Stimulated activated naive B cell treated with anti-CD40 and anti-IgM and Interleukin-4, amounts not matched to agents 10 μg/mL and 1 μg/mL and 100 μg/mL, for 72 hours (primary cell): ENCODE data around the gene PIGB.
"Not testable (repeated sequence)": the region's sequence is repeated elsewhere in the genome, so short reads cannot be mapped to it uniquely, and the experiment has no call there.

Source experiments
- ATAC-seq, 2 donors: fragments of 150-1000 bp; cut with Tn5 transposase; replicated peaks; 2 replicates each; pipeline ENCODE4 v1.10.0; 2021; ENCODE audit warnings: moderate library complexity in 1 of 2
- DNase-seq: peaks from one replicate; pipeline ENCODE4 v3.0.0; 2021
- H3K27ac Mint-ChIP-seq: one replicate; pipeline ENCODE4 v1.8.0; 2022; ENCODE audit warnings: mild to moderate bottlenecking, mixed read lengths
- H3K27me3 Mint-ChIP-seq, 2 donors: one replicate each; pipeline ENCODE4 v1.8.0; 2022; ENCODE audit warnings: mixed read lengths in 2 of 2
- H3K36me3 Mint-ChIP-seq, 2 donors: one replicate each; pipeline ENCODE4 v1.8.0; 2022; ENCODE audit warnings: mixed read lengths in 2 of 2, mild to moderate bottlenecking in 1 of 2
- H3K4me1 Mint-ChIP-seq, 2 donors: one replicate each; pipeline ENCODE4 v1.8.0; 2022; ENCODE audit warnings: mixed read lengths in 2 of 2, mild to moderate bottlenecking in 1 of 2
- H3K4me3 Mint-ChIP-seq, 2 donors: one replicate each; pipeline ENCODE4 v1.8.0; 2022; ENCODE audit warnings: mild to moderate bottlenecking in 2 of 2, mixed read lengths in 2 of 2, moderate library complexity in 1 of 2
- H3K9me3 Mint-ChIP-seq, 2 donors: one replicate each; pipeline ENCODE4 v1.8.0; 2022; ENCODE audit warnings: mixed read lengths in 2 of 2, mild to moderate bottlenecking in 1 of 2

Gene PIGB

GRCh38 chr15:55286442-55287189, 32.4 kb upstream of the PIGB start:
- not testable (repeated sequence) for DNase-seq, H3K9me3 Mint-ChIP-seq, H3K27me3 Mint-ChIP-seq, ATAC-seq, H3K27ac Mint-ChIP-seq, H3K4me3 Mint-ChIP-seq
- peaks cover 6 to 29% of the 10 kb centered on the region in 2 donors for H3K36me3 Mint-ChIP-seq
- peaks cover 44 to 76% of the 10 kb centered on the region in 2 donors for H3K4me1 Mint-ChIP-seq

GRCh38 chr15:55288006-55288717, 30.9 kb upstream of the PIGB start:
- Mint-ChIP-seq H3K9me3 (no peaks in the 10 kb centered on the region), H3K27me3 (no peaks in the 10 kb centered on the region), H3K27ac (peak overlapping the region; percentile 79), H3K4me3 (peak overlapping the region; percentile 85 to 92), H3K36me3 (peaks cover 0 to 27% of the 10 kb centered on the region in 2 donors), H3K4me1 (peaks cover 35 to 61% of the 10 kb centered on the region in 2 donors)
- no peak for DNase-seq
- no peak for ATAC-seq

- no peaks in the 10 kb centered on the region for H3K27me3 Mint-ChIP-seq
- peaks cover 31 to 52% of the 10 kb centered on the region in 2 donors for H3K4me1 Mint-ChIP-seq
- peaks cover 0 to 24% of the 10 kb centered on the region in 2 donors for H3K36me3 Mint-ChIP-seq
- H3K9me3 Mint-ChIP-seq = no peaks in the 10 kb centered on the region
- peak overlapping the region; percentile 85 to 92 for H3K4me3 Mint-ChIP-seq
- H3K27ac Mint-ChIP-seq = peak overlapping the region; percentile 95
- ATAC-seq (peak; percentile 48 to 49), DNase-seq (peak; percentile 9)
These were observed 29.8 kb upstream of the PIGB start for GRCh38 chr15:55289011-55289745.

DNA sequence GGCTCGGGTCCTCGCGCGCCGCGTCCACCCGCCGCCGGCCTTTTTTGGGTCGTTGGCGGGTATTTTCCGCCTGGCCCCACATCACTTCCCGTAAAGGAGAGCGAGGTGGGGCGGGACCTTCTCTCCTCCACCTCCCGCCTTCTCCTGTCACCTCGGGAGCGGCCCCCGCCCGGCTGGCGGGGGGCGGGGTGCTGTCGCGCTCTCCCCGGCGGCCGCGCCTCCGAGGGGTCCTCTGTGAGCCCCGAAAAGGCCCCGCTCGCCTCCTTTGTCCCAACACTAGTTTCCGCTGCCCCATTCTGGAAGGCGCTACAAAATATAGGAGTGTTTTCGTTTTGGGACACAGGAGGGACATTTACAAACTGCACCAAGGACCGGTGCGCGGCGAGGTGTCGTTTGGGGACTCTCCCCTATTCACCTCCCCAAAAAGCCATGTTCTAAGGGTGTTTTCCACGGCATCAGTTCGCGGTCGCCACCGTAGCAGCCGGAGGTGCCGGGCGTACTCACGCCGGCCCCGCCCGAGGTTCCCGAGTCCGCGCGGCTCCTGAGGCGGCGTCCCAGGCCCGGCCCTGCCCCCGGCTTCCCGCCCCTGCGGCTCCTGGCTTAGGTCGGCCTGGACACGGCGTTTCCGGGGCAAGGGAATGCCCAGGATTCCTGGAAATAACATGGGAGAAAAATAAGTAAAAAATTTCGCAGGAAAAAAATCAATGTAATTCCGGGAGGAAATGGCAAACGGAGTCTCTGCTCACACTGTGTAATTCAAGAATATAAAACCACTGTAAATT, 29.1 kb upstream of the PIGB start, which contains the start of gene RAB27A:
Gene RAB27A, minus strand, starts transcription at position 68 of the 782 bp plus-strand sequence. CDS start 54,879 bp downstream, outside the sequence.
- peak within 1 kb of the TSS; percentile 95 for H3K27ac Mint-ChIP-seq
- peaks cover 28 to 44% of the 10 kb centered on the region in 2 donors for H3K4me1 Mint-ChIP-seq
- ATAC-seq = peak; percentile 80 to 82
- H3K4me3 Mint-ChIP-seq = peak within 1 kb of the TSS; percentile 85 to 92
- H3K9me3 Mint-ChIP-seq = no peaks in the 10 kb centered on the region
- H3K27me3 Mint-ChIP-seq = no peaks in the 10 kb centered on the region
- DNase-seq = peak; percentile 69
- peaks cover 0 to 21% of the 10 kb centered on the region in 2 donors for H3K36me3 Mint-ChIP-seq

GRCh38 chr15:55290528-55291057, 28.4 kb upstream of the PIGB start:
- H3K27me3 Mint-ChIP-seq = no peaks in the 10 kb centered on the region
- ATAC-seq (peak; percentile 83 to 85), DNase-seq (peak; percentile 79)
- H3K4me1 Mint-ChIP-seq = peaks cover 23 to 38% of the 10 kb centered on the region in 2 donors
- no peaks in the 10 kb centered on the region for H3K9me3 Mint-ChIP-seq
- peak overlapping the region; percentile 94 for H3K27ac Mint-ChIP-seq
- H3K4me3 Mint-ChIP-seq = peak overlapping the region; percentile 85 to 92
- H3K36me3 Mint-ChIP-seq = peaks cover 0 to 15% of the 10 kb centered on the region in 2 donors

DNA sequence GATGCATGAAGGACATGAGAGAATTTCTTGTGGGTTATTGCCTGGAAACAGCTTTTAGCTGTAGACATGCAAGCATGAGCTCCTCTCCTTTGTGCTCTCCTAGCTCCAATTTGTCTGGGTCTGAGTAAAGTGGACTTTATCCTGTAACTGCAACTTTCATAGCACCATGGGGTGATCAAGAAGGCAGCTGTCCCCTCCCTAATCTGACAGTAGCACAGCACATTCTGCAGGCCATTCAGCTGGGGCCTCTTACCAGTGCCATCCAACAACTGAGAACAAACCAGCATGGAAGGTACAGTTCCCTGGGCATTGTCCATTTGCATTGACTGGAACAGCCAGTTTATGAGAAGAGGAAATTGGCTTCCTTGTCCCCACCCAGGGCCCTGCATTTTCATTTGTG, 21.7 kb upstream of the PIGB start:
- Mint-ChIP-seq H3K27ac (no peak overlapping the region), H3K36me3 (peaks cover 4 to 6% of the 10 kb centered on the region in 2 donors), H3K4me3 (no peak overlapping the region), H3K9me3 (no peaks in the 10 kb centered on the region), H3K27me3 (no peaks in the 10 kb centered on the region), H3K4me1 (no peaks in the 10 kb centered on the region)
- no peak for DNase-seq
- no peak for ATAC-seq

- not testable (repeated sequence) for DNase-seq, ATAC-seq, H3K9me3 Mint-ChIP-seq, H3K4me3 Mint-ChIP-seq, H3K27me3 Mint-ChIP-seq, H3K4me1 Mint-ChIP-seq, H3K27ac Mint-ChIP-seq
- H3K36me3 Mint-ChIP-seq = peaks cover 27 to 32% of the 10 kb centered on the region in 2 donors
These were observed 16.2 kb upstream of the PIGB start for GRCh38 chr15:55302801-55303200.

DNA sequence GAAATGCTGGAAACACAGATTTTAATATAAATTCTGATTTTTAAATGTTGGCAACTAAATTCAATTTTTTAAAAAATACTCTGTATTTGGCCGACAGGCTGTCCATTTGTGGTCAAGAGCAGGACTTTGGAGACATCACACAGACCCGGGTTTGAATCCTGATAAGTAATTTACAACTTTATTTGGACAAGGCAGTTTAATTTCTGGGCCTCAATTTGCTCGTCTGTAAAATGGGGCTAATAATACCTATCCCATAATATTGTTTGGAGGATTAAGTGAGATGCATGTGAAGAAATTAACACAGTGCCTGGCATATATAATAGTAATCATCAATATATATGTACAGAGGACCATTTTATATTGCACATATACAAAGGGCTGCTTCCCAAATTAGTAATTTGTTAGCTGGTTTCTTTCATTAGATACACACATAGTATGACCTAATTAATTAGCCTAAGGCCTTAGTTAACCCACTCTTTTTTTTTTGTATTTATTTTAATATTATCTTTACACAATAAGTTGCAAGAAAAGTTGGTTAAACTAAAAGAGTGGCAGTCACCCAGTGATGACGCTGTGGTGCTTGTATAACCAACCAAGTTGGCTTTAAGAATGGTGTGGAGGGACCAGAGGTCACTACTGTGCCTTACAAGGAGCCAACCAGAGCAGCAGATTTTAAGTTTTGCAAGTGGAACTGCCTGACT, 665 bp downstream of the PIGB start:
- DNase-seq = no peak
- no peak for ATAC-seq
- Mint-ChIP-seq H3K4me1 (peaks cover 25 to 64% of the 10 kb centered on the region in 2 donors), H3K27ac (peak overlapping the region; percentile 100), H3K9me3 (no peaks in the 10 kb centered on the region), H3K36me3 (peaks cover 16 to 45% of the 10 kb centered on the region in 2 donors), H3K27me3 (no peaks in the 10 kb centered on the region), H3K4me3 (peak overlapping the region; percentile 97 to 99)

DNA sequence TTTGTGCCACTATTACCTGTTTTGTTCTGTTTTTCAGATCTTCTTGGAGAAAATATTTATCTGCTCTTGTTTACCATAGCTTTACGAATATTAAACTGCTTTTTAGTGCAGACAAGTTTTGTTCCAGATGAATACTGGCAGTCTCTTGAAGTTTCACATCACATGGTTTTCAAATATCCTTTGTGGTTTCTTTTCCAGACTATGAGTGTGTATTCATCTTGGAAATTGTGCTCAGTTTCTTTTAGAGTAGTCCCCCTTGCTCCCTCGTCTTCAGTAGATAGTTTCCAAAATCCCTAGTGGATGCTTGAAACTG, 1.2 kb downstream of the PIGB start:
- no peak for ATAC-seq
- DNase-seq = no peak
- H3K27me3 Mint-ChIP-seq = no peaks in the 10 kb centered on the region
- H3K4me1 Mint-ChIP-seq = peaks cover 25 to 60% of the 10 kb centered on the region in 2 donors
- H3K4me3 Mint-ChIP-seq = peak overlapping the region; percentile 67 to 74
- peaks cover 16 to 41% of the 10 kb centered on the region in 2 donors for H3K36me3 Mint-ChIP-seq
- no peaks in the 10 kb centered on the region for H3K9me3 Mint-ChIP-seq
- H3K27ac Mint-ChIP-seq = peak overlapping the region; percentile 56

DNA sequence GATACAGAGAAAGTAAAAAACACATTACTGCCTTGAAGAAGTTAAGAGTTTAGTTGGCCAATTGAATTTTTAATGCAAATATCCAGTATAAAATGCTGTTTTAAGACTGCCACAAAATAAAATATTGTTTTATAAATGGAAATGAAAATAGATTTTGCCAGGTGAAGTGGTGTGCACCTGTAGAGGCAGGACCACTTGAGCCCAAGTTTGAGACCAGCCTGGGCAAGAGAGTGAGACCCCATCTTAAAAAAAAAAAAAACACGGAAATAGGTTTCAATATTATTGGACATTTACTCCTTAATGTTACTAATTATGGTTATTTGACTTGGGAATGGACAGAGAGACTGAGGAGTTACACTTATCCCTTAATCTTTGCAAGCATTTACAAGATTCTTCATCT, 1.9 kb downstream of the PIGB start:
- Mint-ChIP-seq H3K27ac (no peak overlapping the region), H3K27me3 (no peaks in the 10 kb centered on the region), H3K4me1 (peaks cover 25 to 55% of the 10 kb centered on the region in 2 donors), H3K4me3 (no peak overlapping the region), H3K36me3 (peaks cover 13 to 39% of the 10 kb centered on the region in 2 donors), H3K9me3 (no peaks in the 10 kb centered on the region)
- DNase-seq (no peak), ATAC-seq (no peak)

GRCh38 chr15:55322467-55322866, 3.4 kb downstream of the PIGB start:
- H3K27me3 Mint-ChIP-seq = no peaks in the 10 kb centered on the region

DNA sequence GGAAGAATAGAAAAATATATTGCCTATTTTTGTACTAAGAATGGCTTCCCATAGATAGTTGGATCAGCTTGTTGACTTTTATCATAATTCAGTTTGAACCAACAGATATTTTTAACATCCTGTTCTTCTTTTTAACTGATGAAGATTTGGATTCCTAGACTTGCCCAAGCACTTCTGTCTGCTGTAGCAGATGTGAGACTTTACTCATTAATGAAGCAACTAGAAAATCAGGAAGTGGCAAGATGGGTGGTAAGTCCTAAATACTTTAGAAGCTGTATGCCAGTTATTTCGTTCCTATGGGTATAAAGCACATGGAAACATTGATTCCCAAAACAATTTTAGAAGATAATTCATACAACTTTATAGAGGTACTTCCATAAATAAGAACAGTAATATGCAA, 8.4 kb downstream of the PIGB start:
- DNase-seq = no peak
- no peak for ATAC-seq
- Mint-ChIP-seq H3K4me3 (no peak overlapping the region), H3K9me3 (no peaks in the 10 kb centered on the region), H3K36me3 (peaks cover 23 to 41% of the 10 kb centered on the region in 2 donors), H3K27ac (no peak overlapping the region), H3K27me3 (no peaks in the 10 kb centered on the region), H3K4me1 (peaks cover 12 to 23% of the 10 kb centered on the region in 2 donors)

More at GRCh38 chr15:55322467-55322866, 3.4 kb downstream of the PIGB start:
- Mint-ChIP-seq H3K9me3 (no peaks in the 10 kb centered on the region), H3K27ac (no peak overlapping the region), H3K4me1 (peaks cover 21 to 43% of the 10 kb centered on the region in 2 donors), H3K4me3 (no peak overlapping the region), H3K36me3 (peaks cover 11 to 29% of the 10 kb centered on the region in 2 donors)
- no peak for DNase-seq
- no peak for ATAC-seq

DNA sequence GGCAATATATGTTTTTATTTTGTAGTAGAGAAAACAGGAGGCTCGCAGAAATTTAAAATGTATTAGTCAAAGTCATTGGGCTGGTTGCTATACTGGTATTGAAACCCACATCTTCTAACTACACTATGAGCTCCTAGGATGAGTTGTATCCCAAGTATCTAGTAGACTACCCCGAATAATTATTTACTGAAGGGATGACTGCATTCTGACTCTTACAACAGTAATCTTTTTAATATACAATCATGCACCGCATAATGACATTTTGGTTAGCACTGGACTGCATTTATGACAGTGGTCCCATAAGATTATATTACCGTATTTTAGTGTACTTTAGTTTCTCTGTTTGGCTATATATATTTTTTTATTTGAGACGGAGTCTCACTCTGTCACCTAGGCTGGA, 15.3 kb downstream of the PIGB start:
- Mint-ChIP-seq H3K9me3 (no peaks in the 10 kb centered on the region), H3K27ac (no peak overlapping the region), H3K36me3 (peaks cover 17 to 34% of the 10 kb centered on the region in 2 donors), H3K27me3 (no peaks in the 10 kb centered on the region), H3K4me3 (no peak overlapping the region), H3K4me1 (no peaks in the 10 kb centered on the region)
- DNase-seq (no peak), ATAC-seq (no peak)
